GM12878 (cell line): ENCODE results near the gene GID4. TPM values are rescaled to one million over a fixed set of nuclear protein-coding genes. Genes with fewer than 3 reads are reported as not detected.

Source experiments
- ATAC-seq: fragments of 200-7000 bp; cut with Tn5 transposase; 3 replicates; pipeline ENCODE4 v1.9.1; 2020; ENCODE audit warnings: mild to moderate bottlenecking, moderate library complexity
- BruUV-seq: library from RNA; stranded (reverse); fragments of 400-500 nt; replicated peaks from 2 replicates; lab custom pipeline; 2021; lab: Mats Ljungman, UMichigan
- CTCF ChIA-PET: fragments of 300-600 bp; sonication (Branson Sonifier 250); formaldehyde crosslinking; extraction: SDS; loops from one replicate; lab custom pipeline; 2021; ENCODE audit warnings: inconsistent platforms; lab: Yijun Ruan, JAX
- POLR2A ChIA-PET: fragments of 350-600 bp; formaldehyde crosslinking; extraction: SDS; loops from one replicate; lab custom pipeline; 2021; ENCODE audit warnings: inconsistent platforms; lab: Charles Lee
- RAD21 ChIA-PET: fragments of 300-600 bp; sonication (Branson Sonifier 250); formaldehyde crosslinking; loops from one replicate; lab custom pipeline; 2023; ENCODE audit warnings: antibody characterized with exemption; ENCODE audit not compliant: unreplicated experiment; lab: Charles Lee
- SMC1A ChIA-PET: fragments of 300-600 bp; sonication (Branson Sonifier 250); formaldehyde crosslinking; loops from one replicate; lab custom pipeline; 2023; ENCODE audit not compliant: unreplicated experiment, uncharacterized antibody; lab: Charles Lee
- DNase-seq: peaks from one replicate; pipeline ENCODE4 v3.0.0-alpha.2; 2011; ENCODE audit warnings: low read depth, low spot score
- FAIRE-seq: peaks from 3 replicates; lab custom pipeline; 2011; peaks lifted over from hg19 to GRCh38; lab: Jason Lieb, UNC
- H2AFZ ChIP-seq: 2 replicates; pipeline ENCODE4 v1.6.0; 2011; ENCODE audit warnings: low read depth, low read length, control low read depth; ENCODE audit not compliant: control insufficient read depth
- H3K27ac ChIP-seq: 2 replicates; pipeline ENCODE4 v1.5.1; 2011; ENCODE audit warnings: control low read depth; ENCODE audit not compliant: control insufficient read depth, insufficient read depth
- H3K27me3 ChIP-seq, 2 experiments: replicated peaks in 1 of 2; 2 replicates each; pipeline versions ENCODE4 v1.6.0 to v1.6.1; 2011; ENCODE audit warnings: low read length in 1 of 2; ENCODE audit not compliant: control insufficient read depth in 2 of 2, insufficient read depth in 2 of 2
- H3K36me3 ChIP-seq, 2 experiments: 2 replicates each; pipeline ENCODE4 v1.5.1; 2011; ENCODE audit warnings: low read length in 1 of 2; ENCODE audit not compliant: control insufficient read depth in 2 of 2, insufficient read depth in 2 of 2
- H3K4me1 ChIP-seq: 2 replicates; pipeline ENCODE4 v1.6.1; 2011; ENCODE audit warnings: mild to moderate bottlenecking, low read length, moderate library complexity, mixed read lengths; ENCODE audit not compliant: control insufficient read depth, insufficient read depth
- H3K4me2 ChIP-seq: 2 replicates; pipeline ENCODE4 v1.6.0; 2011; ENCODE audit warnings: control low read depth; ENCODE audit not compliant: control insufficient read depth, insufficient read depth
- H3K4me3 ChIP-seq: fragments of 200-600 bp; sonication (generic); 2 replicates; pipeline ENCODE4 v1.5.1; 2016
- H3K79me2 ChIP-seq: 2 replicates; pipeline ENCODE4 v1.6.0; 2011; ENCODE audit warnings: low read length; ENCODE audit not compliant: control insufficient read depth, insufficient read depth
- H3K9ac ChIP-seq: 2 replicates; pipeline ENCODE4 v1.8.0; 2011; ENCODE audit warnings: low read length, control low read depth, mixed read lengths; ENCODE audit not compliant: control insufficient read depth, insufficient read depth
- H3K9me3 ChIP-seq: replicated peaks from 3 replicates; pipeline ENCODE4 v1.5.1; 2011; ENCODE audit warnings: mild to moderate bottlenecking, low read length; ENCODE audit not compliant: control insufficient read depth, insufficient read depth
- H4K20me1 ChIP-seq: 2 replicates; pipeline ENCODE4 v1.6.0; 2011; ENCODE audit not compliant: control insufficient read depth, insufficient read depth
- BCL11A ChIP-seq: IDR thresholded peaks from 2 replicates; pipeline ENCODE4 v1.6.1; 2011; ENCODE audit warnings: low read depth, low read length
- CBX5 ChIP-seq: sonication (generic); IDR thresholded peaks from 2 replicates; pipeline ENCODE4 v1.6.1; 2016; ENCODE audit warnings: low read depth, moderate library complexity, mild to moderate bottlenecking, inconsistent platforms
- CEBPB ChIP-seq, 2 experiments: fragments of 150-350 bp in 1 of 2; IDR thresholded peaks; 2 replicates each; pipeline ENCODE4 v1.6.1; 2012 to 2014; ENCODE audit warnings: low read depth in 2 of 2, low read length in 2 of 2, borderline replicate concordance in 1 of 2, inconsistent platforms in 1 of 2
- HDAC6 ChIP-seq: fragments of 200-600 bp; sonication (generic); IDR thresholded peaks from one replicate; pipeline ENCODE4 v1.8.0; 2017; ENCODE audit warnings: antibody characterized with exemption; ENCODE audit not compliant: unreplicated experiment
- IKZF1 ChIP-seq: fragments of 450-650 bp; conservative IDR thresholded peaks from 2 replicates; pipeline ENCODE4 v1.6.1; 2017; ENCODE audit warnings: antibody characterized with exemption, mild to moderate bottlenecking
- NR2F1 ChIP-seq: fragments of 450-650 bp; conservative IDR thresholded peaks from 2 replicates; pipeline ENCODE4 v1.6.1; 2017; ENCODE audit warnings: mild to moderate bottlenecking
- STAT3 ChIP-seq: IDR thresholded peaks from 2 replicates; pipeline ENCODE4 v1.6.1; 2011; ENCODE audit warnings: low read depth, low read length, improper control_type of control experiment
- TBL1XR1 ChIP-seq: IDR thresholded peaks from 2 replicates; pipeline ENCODE4 v1.6.1; 2012; ENCODE audit warnings: low read depth, low read length, improper control_type of control experiment
- WGBS: methylation state at CpG from one replicate; pipeline ENCODE4 v1.1.6; 2016; ENCODE audit warnings: low lambda C conversion rate; ENCODE audit not compliant: insufficient replicate concordance, insufficient coverage; ENCODE audit errors: missing lambda C conversion rate; 5-methylcytosine and 5-hydroxymethylcytosine counted together
- in situ Hi-C: fragments of 300-500 bp; cut with MboI; formaldehyde crosslinking; loops from 9 replicates; pipeline ENCODE4 v1.14.3; 2018; ENCODE audit warnings: mixed read lengths
- intact Hi-C: fragments of 100-400 bp; cut with micrococcal nuclease; formaldehyde crosslinking; loops from one replicate; pipeline ENCODE4 v1.14.2; 2022; ENCODE audit not compliant: unreplicated experiment
- polyA plus RNA-seq, 11 experiments: library from polyadenylated mRNA; depleted of rRNA in 4 of 11; unstranded in 6 of 11; stranded (reverse) in 5 of 11; fragments of >200 nt; fragmentation: Nextera tagmentation in 4 of 11; fragmentation: Illumina TruSeq in 1 of 11; extraction: Ambion mirVana in 4 of 11; extraction: Trizol in 1 of 11; gene quantifications; 1 replicate in 1 of 11; 2 replicates in 10 of 11; pipeline versions ENCODE4 v1.2.1 to v1.2.3, GENCODE V29; 2011 to 2016; ENCODE audit warnings: inconsistent platforms in 2 of 11, missing spikeins in 2 of 11, low read depth in 1 of 11
- total RNA-seq, 4 experiments: library from RNA; depleted of rRNA in 3 of 4; stranded (reverse); fragments of >200 nt in 3 of 4; fragmentation: Illumina TruSeq in 1 of 4; extraction: Trizol in 1 of 4; gene quantifications; 2 replicates each; pipeline versions ENCODE4 v1.2.1 to v1.2.3, GENCODE V29; 2013 to 2021
- TF ChIP-seq, protein P1 (sequence below): fragments of 450-650 bp; conservative IDR thresholded peaks from 2 replicates; pipeline ENCODE4 v1.6.1; 2017; ENCODE audit warnings: mild to moderate bottlenecking, moderate library complexity
- TF ChIP-seq, protein P2 (sequence below): fragments of 450-650 bp; IDR thresholded peaks from 2 replicates; pipeline ENCODE4 v1.6.1; 2016; ENCODE audit warnings: mild to moderate bottlenecking

GID4 gene
- total and polyA plus RNA-seq, 10 of the 15 experiments (the other 5 are each of a cell fraction or from before 2014, with no cell fraction given), result 0.93 to 7.3 (median 3.6) TPM

DNA sequence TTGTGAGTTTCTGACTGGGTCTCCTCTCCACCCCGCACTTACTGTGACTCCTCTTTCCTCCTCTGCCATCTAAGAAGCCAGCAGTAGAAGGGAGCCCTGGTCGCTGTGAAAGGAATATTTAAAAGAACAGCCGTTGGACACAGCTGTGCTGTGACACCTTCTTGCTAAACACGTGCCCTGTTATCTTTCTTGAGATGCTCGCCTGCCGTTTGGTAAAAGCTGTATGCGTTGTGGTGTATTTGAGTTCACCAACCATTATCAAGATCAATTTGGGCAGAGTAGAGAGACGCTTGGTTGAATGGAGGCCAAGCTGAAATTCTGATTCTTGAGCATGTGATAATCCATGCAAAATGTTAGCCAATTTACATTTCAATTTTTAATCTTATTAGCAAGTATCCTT lies 3.8 kb downstream of the GID4 start:
- 92% methylated on average over 8 of the region's 8 CpGs for WGBS
- in situ Hi-C loops (no loop called here), intact Hi-C loops (no loop called here)
- H3K27me3 ChIP-seq, result no peaks in the 10 kb centered on the region
- no peak overlapping the region for H2AFZ ChIP-seq
- no peaks in the 10 kb centered on the region for H3K9me3 ChIP-seq
- SMC1A ChIA-PET, result no interaction called here
- H3K9ac ChIP-seq, result no peak overlapping the region
- H3K36me3 ChIP-seq, result peaks cover 0 to 2% of the 10 kb centered on the region in 2 experiments; a peak in 1 of 4 replicates
- no peak for FAIRE-seq
- RAD21 ChIA-PET, result no interaction called here
- CTCF ChIA-PET, result no interaction called here
- H3K4me2 ChIP-seq, result no peak overlapping the region
- H3K4me3 ChIP-seq, result no peak overlapping the region
- H4K20me1 ChIP-seq, result no peaks in the 10 kb centered on the region
- no peak for ATAC-seq
- peaks cover 8% of the 10 kb centered on the region for H3K4me1 ChIP-seq
- POLR2A ChIA-PET, result no interaction called here
- no TSS peak for BruUV-seq
- no peak for DNase-seq
- H3K27ac ChIP-seq, result no peak overlapping the region
- H3K79me2 ChIP-seq, result peaks cover 18% of the 10 kb centered on the region
- TF ChIP-seq, protein P1, sequence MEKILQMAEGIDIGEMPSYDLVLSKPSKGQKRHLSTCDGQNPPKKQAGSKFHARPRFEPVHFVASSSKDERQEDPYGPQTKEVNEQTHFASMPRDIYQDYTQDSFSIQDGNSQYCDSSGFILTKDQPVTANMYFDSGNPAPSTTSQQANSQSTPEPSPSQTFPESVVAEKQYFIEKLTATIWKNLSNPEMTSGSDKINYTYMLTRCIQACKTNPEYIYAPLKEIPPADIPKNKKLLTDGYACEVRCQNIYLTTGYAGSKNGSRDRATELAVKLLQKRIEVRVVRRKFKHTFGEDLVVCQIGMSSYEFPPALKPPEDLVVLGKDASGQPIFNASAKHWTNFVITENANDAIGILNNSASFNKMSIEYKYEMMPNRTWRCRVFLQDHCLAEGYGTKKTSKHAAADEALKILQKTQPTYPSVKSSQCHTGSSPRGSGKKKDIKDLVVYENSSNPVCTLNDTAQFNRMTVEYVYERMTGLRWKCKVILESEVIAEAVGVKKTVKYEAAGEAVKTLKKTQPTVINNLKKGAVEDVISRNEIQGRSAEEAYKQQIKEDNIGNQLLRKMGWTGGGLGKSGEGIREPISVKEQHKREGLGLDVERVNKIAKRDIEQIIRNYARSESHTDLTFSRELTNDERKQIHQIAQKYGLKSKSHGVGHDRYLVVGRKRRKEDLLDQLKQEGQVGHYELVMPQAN, result no peak
- TF ChIP-seq NR2F1 (no peak), STAT3 (no peak), CBX5 (no peak), CEBPB (IDR thresholded peaks at IDR 0.05; ENCODE audit: borderline replicate concordance in 1 of 2, low read depth in 2 of 2, low read length in 2 of 2) (no peak), HDAC6 (no peak), BCL11A (no peak), TBL1XR1 (no peak), IKZF1 (no peak)
- TF ChIP-seq, protein P2, sequence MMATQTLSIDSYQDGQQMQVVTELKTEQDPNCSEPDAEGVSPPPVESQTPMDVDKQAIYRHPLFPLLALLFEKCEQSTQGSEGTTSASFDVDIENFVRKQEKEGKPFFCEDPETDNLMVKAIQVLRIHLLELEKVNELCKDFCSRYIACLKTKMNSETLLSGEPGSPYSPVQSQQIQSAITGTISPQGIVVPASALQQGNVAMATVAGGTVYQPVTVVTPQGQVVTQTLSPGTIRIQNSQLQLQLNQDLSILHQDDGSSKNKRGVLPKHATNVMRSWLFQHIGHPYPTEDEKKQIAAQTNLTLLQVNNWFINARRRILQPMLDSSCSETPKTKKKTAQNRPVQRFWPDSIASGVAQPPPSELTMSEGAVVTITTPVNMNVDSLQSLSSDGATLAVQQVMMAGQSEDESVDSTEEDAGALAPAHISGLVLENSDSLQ, result no peak
- TF ChIP-seq, all 136 proteins: peak for 0
